SK-N-SH treated with all-trans-retinoic acid at 6 μM for 48 hours (cell line): ENCODE data around the gene FYCO1.

Experiments used
- BACH2 ChIP-seq: fragments of 250-450 bp; sonication (Bioruptor Pico); IDR thresholded peaks from 2 replicates; pipeline ENCODE4 v1.9.0; 2021; ENCODE audit warnings: mild to moderate bottlenecking, borderline replicate concordance
- GLIS3 ChIP-seq: fragments of 250-450 bp; sonication (Bioruptor Pico); IDR thresholded peaks from 2 replicates; pipeline ENCODE4 v1.5.0; 2020; ENCODE audit warnings: mild to moderate bottlenecking, moderate library complexity
- PATZ1 ChIP-seq: fragments of 250-450 bp; sonication (Bioruptor Pico); IDR thresholded peaks from 2 replicates; pipeline ENCODE4 v1.8.0; 2020; ENCODE audit warnings: mild to moderate bottlenecking, moderate library complexity, borderline replicate concordance
- TCF4 ChIP-seq: fragments of 250-450 bp; sonication (Bioruptor Pico); IDR thresholded peaks from 2 replicates; pipeline ENCODE4 v1.8.0; 2021; ENCODE audit warnings: mild to moderate bottlenecking, moderate library complexity, borderline replicate concordance
- TOX ChIP-seq: fragments of 250-450 bp; sonication (Bioruptor Pico); IDR thresholded peaks from 2 replicates; pipeline ENCODE4 v1.8.0; 2021; ENCODE audit warnings: mild to moderate bottlenecking, moderate library complexity, borderline replicate concordance
- ZNF70 ChIP-seq: fragments of 450-650 bp; formaldehyde crosslinking; IDR thresholded peaks from 2 replicates; pipeline ENCODE4 v1.5.0; 2020; ENCODE audit warnings: mild to moderate bottlenecking, moderate library complexity

- TF ChIP-seq TOX (CRISPR knock-in tag): no peak
- no peak for TF ChIP-seq TCF4
- TF ChIP-seq GLIS3 (CRISPR knock-in tag): no peak
- no peak for TF ChIP-seq ZNF70 (CRISPR knock-in tag)
- no peak for TF ChIP-seq PATZ1 (CRISPR knock-in tag)
- no peak for TF ChIP-seq BACH2 (CRISPR knock-in tag)
Observed at GRCh38 chr3:45939341-45939771, 56.3 kb downstream of the FYCO1 start.
